ENCODE measurements around the gene LRP1-AS.

The LRP1-AS gene

GRCh38 chr12:57180321-57180989 lies 33.0 kb upstream of the LRP1-AS start:
- DNase-seq (ENCODE audit: low read depth, low spot score), result no peak

GRCh38 chr12:57179331-57180086 lies 32.1 kb upstream of the LRP1-AS start:
- DNase-seq (ENCODE audit: low read depth, low spot score), result no peak

DNA sequence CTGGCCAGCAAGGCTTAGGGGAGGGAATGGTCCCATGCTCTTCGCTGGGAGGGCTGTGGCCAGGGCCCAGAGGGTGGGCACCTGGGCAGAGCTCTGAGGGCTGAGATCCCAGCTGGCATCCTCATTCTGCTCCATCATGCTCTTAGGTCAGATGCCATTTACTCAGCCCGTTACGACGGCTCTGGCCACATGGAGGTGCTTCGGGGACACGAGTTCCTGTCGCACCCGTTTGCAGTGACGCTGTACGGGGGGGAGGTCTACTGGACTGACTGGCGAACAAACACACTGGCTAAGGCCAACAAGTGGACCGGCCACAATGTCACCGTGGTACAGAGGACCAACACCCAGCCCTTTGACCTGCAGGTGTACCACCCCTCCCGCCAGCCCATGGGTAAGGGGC lies 30.8 kb upstream of the LRP1-AS start:
- no peak for DNase-seq (ENCODE audit: low read depth, low spot score)

- no peak for DNase-seq (ENCODE audit: low read depth, low spot score)
These were observed 29.9 kb upstream of the LRP1-AS start for GRCh38 chr12:57177354-57177753.

- DNase-seq (ENCODE audit: low read depth, low spot score), result no peak
These were observed 29.4 kb upstream of the LRP1-AS start for GRCh38 chr12:57176846-57177245.

GRCh38 chr12:57176139-57176477 lies 28.7 kb upstream of the LRP1-AS start:
- DNase-seq (ENCODE audit: low read depth, low spot score), result no peak

GRCh38 chr12:57175428-57176138 lies 28.2 kb upstream of the LRP1-AS start:
- no peak for DNase-seq (ENCODE audit: low read depth, low spot score)

DNA sequence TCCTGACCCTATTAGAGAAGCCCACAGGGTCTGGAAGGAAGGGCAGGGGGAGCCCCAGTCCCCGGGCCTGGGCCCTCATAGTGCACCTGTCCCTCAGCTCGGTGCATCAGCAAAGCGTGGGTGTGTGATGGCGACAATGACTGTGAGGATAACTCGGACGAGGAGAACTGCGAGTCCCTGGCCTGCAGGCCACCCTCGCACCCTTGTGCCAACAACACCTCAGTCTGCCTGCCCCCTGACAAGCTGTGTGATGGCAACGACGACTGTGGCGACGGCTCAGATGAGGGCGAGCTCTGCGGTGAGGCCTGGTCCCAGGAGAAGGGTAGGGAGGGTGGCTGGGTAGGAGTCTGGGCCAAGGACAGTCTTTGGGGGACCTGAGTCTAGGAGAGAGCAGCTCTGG lies 26.3 kb upstream of the LRP1-AS start:
- no peak for DNase-seq (ENCODE audit: low read depth, low spot score)

DNA sequence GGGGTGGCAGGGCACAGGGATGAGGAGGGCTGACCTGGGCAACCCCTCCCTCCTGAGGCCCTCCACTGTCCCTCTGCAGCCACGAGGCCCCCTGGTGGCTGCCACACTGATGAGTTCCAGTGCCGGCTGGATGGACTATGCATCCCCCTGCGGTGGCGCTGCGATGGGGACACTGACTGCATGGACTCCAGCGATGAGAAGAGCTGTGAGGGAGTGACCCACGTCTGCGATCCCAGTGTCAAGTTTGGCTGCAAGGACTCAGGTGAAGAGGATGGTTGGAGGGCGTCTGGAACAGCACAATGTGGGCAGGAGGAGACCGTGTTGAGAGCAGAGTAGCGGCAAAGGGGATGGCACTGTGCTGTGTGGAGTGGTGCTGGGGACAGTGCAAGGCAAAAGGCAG lies 25.7 kb upstream of the LRP1-AS start:
- DNase-seq (ENCODE audit: low read depth, low spot score), result no peak

DNA sequence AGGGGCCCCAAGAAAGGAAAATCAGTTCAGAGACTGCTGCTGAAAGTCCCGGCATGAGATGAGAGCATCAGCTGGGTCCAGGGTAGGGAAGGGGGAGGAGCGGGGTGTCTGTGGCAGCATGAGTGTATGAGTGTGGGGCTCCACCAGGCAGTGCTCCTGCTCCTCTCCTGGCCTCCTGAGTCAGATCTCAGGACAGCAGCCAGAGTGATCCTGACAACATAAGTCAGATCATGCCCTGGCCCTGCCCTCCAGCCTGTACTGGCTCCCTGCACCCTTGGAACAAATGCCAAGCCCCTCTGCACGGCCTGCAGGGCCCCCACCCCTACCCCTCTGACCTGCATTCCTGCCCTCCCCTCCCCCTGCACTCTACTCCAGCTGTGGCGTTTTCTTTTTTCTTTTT lies 24.2 kb upstream of the LRP1-AS start:
- no peak for DNase-seq (ENCODE audit: low read depth, low spot score)

DNA sequence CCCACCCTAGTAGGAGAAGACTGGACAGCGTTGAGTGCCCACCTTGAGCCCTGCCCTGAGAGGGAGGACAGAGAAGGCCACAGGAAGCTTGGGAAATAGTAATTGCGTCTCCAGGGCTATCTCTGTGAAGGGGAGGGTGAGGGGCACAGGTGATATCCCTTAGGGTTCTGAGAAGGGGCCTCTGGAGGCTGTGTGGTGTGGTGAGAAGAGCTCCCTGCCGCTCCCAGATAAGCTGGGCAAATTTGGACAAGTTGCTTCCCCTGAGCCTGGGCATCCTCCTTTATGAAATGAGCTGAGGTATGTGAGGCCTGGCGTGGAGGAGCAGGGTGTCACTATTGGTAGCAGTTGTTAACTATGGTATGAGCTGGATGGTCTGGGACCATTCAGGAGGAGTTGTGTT lies 23.5 kb upstream of the LRP1-AS start:
- DNase-seq (ENCODE audit: low read depth, low spot score), result no peak

DNA sequence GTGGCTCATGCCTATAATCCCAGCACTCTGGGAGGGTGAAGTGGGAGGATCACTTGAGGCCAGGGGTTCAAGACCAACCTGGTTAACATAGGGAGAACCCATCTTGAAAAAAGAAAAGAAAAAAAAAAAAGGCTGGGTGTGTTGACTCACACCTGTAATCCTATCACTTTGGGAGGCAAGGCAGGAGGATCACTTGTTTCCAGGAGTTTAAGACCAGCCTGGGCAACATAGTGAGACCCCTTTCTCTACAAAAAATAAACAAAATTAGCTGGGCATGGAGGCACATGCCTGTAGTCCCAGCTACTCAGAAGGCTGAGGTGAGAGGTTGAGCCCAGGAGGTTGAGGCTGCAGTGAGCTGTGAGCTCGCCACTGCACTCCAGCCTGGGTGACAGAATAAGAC lies 23.0 kb upstream of the LRP1-AS start:
- no peak for DNase-seq (ENCODE audit: low read depth, low spot score)

- DNase-seq (ENCODE audit: low read depth, low spot score), result no peak
These were observed 22.6 kb upstream of the LRP1-AS start for GRCh38 chr12:57169969-57170368.

GRCh38 chr12:57169046-57169795 lies 21.8 kb upstream of the LRP1-AS start:
- DNase-seq (ENCODE audit: low read depth, low spot score), result no peak

- no peak for DNase-seq (ENCODE audit: low read depth, low spot score)
These were observed 20.6 kb upstream of the LRP1-AS start for GRCh38 chr12:57168058-57168457.

DNA sequence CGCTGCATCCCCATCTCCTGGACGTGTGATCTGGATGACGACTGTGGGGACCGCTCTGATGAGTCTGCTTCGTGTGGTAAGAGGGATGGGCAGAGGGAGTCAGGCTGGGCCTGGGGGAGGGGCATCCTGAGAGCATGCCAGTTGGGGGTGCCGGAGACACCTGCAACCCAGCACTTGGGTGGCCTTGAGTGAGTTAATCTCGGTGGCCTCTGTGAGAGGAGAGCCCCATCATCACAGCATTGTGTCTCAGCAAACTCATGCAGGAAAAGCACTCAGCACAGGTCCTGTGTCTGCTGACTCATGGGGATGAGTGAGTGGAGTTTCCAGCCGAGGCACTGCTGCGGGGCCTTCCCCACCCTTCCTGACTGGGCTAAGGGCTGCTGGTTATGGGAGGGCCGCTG lies 19.6 kb upstream of the LRP1-AS start:
- DNase-seq (ENCODE audit: low read depth, low spot score), result no peak

- DNase-seq (ENCODE audit: low read depth, low spot score), result no peak
These were observed 18.3 kb upstream of the LRP1-AS start for GRCh38 chr12:57165741-57166140.

- no peak for DNase-seq (ENCODE audit: low read depth, low spot score)
These were observed 17.7 kb upstream of the LRP1-AS start for GRCh38 chr12:57164966-57165625.

GRCh38 chr12:57164454-57164853 lies 17.0 kb upstream of the LRP1-AS start:
- no peak for DNase-seq (ENCODE audit: low read depth, low spot score)

GRCh38 chr12:57162553-57163125 lies 15.2 kb upstream of the LRP1-AS start:
- DNase-seq (ENCODE audit: low read depth, low spot score), result no peak

GRCh38 chr12:57161491-57161890 lies 14.1 kb upstream of the LRP1-AS start:
- no peak for DNase-seq (ENCODE audit: low read depth, low spot score)

Measured in activated CD4-positive, CD25-positive, alpha-beta regulatory T cell treated with anti-CD3 and anti-CD28 coated beads, Interleukin-2, amount 50 U/mL, for 16 hours (primary cell).